Measurements from ENCODE around the gene SBF2.
A peak's percentile ranks its signal among the peaks of the same experiment; 100 is the strongest.

The SBF2 gene

DNA sequence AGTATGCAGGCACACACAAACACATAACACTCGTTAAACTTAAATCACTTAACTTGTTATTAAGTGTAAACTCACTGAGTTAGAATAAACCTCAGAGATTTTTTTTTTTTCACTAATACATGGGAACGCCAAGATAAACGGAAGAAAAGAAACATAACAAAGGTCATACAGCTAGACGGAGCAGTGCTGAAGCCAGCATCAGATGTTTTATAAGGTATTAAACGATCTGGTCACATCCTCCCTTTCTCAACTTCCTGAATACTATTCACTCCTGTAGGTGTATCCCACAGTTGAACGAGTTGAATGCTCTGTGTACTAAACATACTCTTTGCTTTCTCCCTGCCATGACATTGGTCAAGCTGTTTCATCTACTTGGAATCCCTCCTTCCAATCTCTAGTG lies 418.2 kb downstream of the SBF2 start:
- DNase-seq, result no peak

DNA sequence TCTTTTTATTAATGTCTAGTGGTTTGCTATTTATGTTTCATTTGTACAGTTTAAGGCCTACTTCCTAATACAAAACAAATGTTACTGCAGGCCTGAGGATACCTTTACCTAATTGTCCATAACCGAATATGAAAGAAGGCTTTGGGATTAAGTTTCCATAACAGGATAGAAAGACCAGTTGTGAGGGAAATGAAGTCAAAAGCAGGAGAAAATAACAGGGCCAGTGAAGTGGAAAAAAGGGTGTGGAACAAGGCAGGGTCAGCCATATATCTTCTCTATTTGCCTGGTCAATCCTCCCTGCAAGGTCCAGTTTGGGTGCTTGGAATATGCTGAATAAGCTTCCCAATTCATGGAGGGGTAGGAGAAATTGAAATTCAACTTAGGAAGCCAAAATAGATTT lies 418.6 kb downstream of the SBF2 start:
- DNase-seq, result no peak

DNA sequence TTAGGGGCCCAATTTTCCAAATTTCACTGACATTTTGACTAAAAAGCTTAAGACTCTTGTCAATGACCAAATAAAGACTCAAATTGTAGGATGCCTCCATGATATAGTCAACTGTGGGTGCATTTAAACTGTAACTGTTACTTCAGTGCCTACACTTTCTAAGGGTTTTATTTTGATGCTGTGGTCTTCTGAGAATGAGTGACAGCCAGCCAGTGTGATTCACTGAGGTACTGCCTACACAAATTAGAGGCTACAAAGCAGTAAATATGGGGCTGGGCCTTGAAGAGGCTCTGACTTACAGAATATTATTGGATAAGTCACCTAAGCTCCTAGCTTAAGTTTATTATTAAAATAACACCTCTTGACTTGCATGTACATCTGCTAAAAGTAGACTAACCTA lies 419.6 kb downstream of the SBF2 start:
- no peak for DNase-seq

DNA sequence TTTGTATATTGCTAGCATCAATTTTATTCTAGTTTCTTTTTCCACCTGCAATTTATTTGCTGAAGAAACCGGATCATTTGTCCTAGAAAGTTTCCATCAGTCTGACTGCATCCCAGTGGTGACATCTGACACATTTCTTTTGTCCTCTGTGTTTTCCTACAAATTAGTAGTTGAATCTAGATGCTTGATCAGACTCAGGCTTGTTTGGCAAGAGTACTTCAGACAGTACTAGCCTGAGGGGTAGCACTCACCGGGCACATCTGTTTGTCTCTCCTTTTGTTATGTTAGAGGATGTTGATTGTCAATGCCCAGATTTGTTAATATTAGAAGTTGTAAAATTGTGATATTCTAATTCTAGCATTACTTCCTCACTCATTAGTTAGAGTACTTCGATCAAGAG lies 425.4 kb downstream of the SBF2 start:
- DNase-seq, result no peak

DNA sequence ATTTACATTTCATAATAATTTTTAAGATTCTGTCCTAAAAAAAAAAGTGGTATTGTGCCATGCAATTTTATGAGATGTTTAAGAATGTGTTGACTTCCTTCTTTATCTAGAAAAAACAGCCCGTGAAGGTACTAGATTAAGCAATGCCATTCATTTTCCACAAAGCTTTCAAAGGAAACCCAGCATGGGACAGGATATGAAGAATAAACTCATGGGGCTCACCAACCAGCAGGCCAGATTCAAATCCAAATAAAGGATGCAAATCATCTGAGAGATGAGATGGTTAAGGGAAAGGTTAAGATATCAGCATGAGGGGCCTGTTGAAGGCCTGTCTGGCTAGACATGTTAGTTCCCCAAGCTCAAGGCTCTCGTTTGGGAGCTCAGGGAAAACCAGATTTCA lies 431.0 kb downstream of the SBF2 start:
- DNase-seq, result no peak

DNA sequence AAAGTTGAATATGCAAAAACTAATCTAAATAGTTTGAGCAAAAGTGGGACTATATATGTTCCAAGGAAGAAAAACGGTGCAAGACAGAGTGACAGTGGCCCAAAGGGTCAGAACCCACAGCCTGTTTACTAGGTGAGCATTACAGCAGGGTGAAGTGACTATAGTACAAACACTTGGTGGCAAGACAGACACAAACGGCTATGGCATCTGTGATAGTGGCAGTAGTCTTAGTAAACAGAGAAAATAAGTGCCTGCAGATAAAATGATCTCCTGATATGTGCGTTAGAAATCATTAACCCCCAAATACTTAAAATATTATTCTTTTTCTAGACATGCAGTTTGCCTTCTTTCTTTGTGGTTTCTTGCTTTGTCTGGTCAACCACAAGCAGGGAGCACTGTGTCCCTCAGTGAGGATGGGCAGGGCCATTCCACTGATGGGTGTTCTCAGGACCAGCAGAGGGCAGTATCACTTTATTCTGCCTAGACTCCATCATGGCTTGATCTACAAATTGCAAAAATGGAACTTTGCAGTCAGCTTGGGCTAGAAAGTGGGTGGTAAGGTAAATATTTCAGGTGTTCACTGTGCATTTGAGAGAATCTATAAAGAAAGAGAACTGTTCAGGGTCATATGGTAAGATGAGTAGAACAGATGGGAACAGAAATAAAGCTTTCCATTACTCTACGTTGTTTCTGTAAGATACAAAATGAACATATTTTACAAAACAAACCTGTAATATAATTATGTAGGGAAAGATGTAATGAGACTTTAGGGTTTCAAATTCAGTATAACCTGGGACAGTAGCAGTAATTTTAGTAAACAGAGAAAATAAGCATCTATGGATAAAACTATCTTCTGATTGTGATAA lies 431.9 kb downstream of the SBF2 start:
- DNase-seq, result peak; percentile 9

DNA sequence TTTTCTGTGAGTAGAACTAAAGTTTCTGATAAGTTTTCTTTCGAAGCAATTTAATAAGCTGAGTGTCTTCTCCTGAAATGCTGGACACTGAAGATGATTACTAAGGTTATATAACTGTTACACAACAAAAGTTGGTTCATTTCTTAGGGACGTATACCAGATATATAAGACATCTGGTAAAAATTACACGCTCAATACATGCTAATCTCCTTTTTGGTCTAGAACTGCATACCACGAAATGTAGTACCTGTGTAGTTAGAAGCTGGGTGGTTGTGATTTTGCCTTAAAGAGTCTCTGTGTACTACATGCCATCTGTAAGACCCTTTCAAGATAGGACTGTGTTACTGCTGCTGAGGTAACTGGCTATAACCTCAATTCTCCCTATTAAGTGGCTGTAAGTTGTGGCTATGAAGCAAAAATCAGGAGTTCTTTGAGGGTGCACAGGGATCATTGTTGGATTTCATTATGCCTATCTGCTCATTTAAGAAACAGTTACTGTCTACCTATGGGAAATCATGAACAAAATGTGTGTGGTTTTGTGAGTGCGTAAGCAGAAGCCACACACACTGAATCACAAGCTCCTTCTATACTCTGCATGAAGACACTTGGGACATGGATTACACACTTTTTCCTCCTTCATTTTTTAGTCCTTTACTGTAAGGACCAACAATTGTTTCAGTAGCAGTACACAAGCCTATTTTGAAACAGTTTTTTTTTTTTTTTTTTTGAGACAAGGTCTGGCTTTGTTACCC lies 434.3 kb downstream of the SBF2 start:
- DNase-seq, result no peak

DNA sequence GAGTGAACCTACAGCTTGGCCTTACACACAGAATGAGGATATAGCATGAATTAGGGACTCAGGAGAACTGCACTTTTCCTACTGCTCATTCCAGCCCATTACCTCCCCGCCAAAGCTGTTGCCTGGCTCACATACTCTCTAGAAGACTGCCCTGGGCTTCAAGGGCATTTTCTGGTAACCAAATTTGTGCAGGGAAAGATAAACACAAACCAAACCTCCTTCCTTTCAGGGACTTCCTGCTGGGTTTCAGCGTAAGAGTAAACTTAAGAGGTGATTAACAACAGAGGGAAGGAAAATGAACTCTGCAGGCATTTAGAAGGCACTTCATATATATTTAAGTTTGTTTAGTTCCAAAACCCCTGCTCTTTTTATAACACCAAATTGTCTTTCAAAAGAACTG lies 435.2 kb downstream of the SBF2 start:
- no peak for DNase-seq

DNA sequence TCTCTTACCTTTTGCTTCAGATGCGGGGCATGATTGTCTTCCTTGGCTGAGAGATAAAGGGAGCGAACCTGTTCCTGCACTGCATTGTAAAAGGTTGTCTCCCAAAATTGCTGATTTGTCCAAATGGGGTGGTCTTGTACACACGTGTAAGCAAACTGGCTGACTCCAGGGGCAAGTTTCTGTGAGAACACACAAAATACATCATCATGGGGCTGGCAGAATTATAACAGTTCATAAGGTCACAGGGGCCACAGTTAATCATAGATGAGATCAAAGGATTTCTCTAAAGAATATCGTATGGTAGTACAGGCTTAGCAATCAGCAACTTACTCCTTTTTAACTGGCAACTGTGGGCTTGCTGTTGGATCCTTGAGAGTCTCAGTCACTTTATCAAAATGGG lies 435.8 kb downstream of the SBF2 start:
- DNase-seq, result no peak

DNA sequence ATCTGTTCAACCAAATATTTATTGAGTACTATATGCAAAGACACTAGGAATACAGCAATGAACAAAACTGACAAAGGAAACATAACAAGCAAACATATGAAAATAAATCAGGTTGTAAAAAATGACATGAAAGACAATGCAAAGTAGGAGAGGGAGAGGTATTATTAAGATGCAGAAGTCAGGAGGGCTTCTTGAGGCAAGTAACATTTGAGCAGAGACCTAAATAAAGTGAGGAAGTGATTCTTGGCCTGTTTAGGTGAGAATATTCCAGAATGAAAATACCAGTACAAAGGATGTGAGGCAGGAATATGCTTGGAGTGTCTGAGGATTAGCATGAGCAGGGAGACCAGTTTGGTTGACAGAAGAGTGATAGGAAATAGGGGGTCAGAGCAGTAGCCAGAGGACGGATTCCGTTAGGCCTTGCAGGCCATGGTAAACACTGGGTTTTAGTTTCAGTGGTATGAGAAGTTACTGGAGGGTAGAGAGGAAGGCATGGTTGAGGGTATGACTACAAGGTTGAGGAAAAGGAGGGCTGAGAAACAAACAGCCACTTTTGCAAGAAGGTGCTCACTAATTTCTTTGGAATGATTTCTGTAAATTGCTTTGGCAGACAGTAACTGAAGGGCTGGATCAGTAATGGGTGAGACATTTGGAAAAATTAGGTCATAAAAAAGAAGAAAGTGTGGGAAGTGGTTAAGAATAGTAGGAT lies 438.3 kb downstream of the SBF2 start:
- DNase-seq, result no peak

DNA sequence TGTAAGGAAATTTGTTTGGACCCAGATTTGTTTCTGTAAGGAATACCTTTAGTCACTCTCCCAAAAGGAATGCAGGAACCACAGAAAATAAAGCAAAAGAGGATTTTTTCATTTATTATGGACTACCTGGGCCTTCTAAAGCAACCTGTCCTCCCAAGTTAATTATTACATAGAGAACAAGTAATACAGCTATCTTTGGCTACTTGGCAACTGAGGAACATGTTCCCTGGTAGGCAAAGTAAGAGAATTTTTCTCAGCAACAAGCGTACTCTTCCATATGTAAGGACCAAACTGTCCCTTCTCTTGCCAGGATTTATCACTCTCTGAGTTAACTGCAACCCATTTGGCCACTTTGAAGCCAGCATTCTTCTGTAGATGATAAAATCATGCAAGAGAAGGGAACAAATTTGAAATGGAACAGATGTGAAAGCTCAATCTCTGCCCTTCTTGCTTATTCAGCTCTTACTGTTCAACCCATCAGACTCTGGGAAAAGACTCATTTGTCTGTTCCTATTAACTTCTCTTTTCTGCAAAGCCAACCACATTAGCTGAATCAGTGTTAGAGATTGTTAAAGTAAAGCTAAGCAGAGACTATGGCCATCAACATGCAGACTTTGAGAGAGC lies 440.0 kb downstream of the SBF2 start:
- DNase-seq, result no peak

DNA sequence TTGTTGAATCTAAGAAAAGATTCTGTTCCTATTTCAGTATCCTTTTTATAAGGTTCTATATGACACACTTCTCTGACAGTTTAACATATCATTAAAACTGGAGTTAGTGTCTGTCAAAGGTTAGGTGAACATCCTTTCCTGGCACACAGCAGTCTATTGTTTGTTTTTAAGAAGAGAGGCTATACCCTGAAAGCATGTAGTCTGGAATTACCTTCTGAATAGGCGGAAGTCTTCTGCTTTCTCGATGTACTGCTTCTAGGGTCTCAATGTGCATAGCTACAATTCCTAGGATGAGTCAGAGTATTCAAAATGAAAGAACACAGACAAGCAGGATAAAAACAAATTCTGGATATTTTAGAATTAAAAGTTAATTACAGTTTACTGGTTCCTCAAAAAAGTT lies 441.6 kb downstream of the SBF2 start:
- DNase-seq, result no peak

DNA sequence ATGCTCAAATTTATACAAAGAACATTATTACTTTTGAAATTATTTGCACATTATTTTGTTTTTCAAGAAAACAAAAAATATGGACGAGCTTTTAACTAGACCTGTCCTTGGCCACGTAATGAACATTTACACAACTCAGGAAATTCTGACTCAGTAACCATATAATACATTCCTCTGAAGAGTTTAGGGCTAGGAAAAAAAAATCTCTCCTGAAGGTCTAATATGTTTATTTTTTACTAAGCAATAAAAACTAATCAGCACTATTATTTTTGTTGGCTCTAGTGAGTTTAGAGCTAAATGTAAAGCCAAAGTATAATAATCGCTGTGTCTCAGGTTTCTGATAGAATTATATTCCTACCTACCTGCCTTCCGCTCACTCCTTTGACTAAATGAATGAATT lies 442.7 kb downstream of the SBF2 start:
- no peak for DNase-seq

DNA sequence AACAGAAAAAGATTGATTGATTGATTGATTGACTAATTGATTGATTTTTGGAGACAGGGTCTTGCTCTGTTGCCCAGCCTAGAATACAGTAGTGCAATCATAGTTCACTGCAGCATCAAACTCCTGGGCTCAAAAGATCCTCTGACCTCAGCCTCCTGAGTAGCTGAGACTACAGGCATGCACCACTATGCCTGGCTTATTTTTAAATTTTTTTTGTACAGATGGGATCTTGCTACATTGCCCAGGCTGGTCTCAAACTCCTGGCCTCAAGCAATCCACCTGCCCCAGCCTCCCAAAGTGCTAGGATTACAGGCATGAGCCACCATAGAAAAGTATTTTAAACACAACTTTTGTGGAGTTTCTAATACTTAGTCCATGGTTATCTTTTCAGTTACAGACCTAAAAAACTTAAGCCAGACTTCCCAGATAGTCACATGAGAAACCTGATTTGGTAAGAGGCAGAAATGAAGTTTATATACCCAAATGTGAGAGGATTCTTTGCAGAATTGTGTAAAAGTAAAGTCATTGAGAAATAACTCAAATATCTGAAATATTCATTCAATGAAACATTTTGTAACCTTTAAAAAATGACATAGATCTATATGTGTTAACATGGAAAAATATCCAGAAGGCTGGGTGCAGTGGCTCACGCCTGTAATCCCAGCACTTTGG lies 443.7 kb downstream of the SBF2 start:
- DNase-seq, result no peak

DNA sequence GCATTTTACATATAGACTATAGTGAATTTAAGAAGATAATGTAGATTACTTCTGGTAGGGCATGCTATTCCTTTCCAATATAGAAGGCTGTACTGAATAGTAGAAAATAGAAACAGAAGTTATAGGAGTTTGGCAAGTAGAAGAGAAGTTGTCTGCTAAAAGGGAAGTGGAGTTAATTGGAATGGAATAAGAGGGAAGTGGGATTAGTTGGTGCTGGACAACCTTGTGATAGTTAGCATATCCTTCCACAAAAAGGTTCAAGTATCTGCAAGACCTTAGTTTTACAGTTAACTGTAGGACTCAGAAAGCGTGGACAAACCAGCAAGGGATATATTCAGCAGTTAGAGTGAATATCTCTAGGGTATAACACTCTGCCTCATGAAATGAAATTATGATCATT lies 444.6 kb downstream of the SBF2 start:
- DNase-seq, result no peak

DNA sequence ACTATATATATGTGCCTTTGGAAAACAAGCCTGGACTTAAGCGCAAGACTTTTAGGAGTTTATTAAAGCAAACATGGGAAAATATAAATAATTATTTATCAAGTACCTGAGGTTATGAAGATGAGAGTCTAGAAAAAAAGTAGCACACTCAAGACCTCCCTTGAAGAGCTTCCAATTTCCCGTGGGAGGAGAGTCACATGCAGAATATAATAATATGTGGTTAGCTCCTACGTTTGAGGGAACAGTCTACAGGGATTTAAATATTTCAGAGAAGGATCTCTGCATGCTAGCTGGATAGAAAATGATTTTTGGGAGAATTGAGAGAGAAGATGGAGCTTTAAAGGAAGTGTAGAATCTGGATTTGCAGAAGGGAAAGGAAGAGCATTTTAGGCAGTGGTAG lies 446.4 kb downstream of the SBF2 start:
- DNase-seq, result no peak

DNA sequence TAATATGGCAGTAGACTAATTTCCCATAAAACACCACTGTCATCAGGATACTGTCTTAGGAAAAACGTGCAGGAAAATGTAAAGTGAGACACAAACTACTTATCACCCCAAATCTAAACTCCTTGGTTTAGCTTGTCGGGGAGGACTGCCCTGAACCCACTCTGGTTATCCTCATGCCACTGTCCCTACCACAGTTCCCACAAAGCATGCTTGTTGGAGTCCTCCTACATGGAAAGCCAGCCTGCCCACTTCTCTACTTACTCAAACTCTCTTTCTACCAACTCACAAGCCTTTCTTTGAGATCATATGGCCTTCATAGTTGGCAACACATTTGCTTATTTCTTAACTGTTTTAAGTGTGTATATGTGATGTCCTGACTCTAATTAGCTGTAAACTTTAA lies 451.1 kb downstream of the SBF2 start:
- DNase-seq, result no peak

DNA sequence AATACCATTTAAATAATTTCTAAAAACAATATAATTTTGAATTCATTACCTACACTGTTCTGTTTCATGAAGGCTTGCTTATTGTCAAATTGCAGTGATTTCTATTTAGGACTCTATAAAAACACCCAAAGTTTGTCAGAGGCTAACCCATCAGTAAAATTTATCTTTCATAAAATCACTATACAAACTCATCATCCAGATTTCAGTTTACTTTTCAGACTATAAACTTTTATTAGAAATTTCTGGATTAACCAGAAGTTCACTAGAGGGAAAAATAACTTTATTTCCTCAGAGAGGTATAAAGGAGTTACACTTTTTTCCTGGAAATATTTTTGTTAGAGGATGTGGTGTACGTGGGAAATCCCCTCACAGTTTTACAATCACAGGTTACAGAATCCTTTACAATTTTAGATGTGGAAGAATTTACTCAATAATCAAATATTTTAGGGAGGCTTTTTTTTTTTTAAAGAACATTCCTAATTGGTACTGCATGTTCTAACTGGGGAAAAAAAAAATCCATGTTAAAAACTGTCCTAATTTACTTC lies 453.5 kb downstream of the SBF2 start:
- no peak for DNase-seq

DNA sequence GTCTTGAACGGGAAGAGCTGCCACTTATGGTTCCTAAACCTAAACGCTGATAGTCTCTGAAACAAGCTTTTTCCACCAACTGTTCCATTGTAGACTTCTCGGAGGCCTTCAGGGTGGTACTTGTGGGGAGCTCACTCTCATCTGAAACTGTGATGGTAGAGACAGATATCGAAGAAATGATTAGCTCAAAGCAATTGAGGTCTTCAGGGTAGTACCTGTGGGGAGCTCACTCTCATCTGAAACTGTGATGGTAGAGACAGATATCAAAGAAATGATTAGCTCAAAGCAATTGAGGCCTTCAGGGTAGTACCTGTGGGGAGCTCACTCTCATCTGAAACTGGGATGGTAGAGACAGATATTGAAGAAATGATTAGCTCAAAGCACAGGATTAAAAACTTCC lies 454.5 kb downstream of the SBF2 start:
- no peak for DNase-seq

DNA sequence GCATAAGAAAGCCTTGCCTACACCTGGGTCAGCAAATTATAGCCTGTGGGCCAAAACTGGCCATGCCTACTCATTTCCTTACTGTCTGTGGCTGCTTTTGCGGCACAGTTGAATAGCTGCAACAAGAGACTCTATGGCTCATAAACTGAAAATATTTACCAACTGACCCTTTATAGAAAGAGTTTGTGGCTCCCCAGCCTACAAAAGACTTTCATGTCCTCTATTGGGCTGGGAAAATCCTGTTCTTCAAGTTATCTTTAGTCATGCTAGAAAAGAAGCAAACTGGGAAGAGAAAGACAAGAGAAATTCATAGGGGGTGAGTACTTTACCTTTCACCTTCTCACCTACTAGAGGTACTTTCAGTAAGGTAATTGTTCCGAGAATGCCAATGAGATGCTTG lies 455.1 kb downstream of the SBF2 start:
- no peak for DNase-seq

DNA sequence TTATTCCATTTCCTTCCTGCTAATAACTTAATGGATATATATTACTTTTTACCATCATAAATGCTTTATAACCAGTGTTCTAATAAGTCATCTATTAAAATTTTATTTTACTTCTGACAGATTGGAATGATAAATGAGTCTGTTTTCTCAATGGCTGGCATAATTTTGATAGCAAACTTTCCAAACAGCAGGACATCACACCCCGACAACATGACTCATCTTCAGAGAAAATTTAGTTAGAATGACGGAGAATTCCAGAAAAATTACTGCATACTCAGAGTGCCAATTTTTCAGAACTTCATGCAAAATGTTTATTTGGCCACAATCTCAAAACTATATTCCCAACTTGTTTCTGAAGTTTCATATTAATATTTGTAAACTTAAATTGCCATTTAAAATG lies 455.8 kb downstream of the SBF2 start:
- no peak for DNase-seq

DNA sequence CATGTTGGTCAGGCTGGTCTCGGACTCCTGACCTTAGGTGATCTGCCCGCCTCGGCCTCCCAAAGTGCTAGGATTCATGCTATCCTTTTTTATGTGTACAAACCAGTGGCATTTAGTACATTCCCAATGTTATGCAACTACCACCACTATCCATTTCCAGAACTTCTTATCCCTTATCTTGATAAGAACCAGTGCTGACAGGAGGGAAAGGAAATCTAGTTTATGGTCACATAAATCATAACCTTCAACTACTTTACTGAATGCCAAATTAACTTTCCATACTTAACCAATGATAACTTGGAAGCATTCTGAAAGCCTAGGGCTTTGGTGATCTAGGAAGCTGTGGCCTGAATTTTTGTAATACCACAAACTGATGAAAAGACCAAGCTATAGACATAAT lies 459.7 kb downstream of the SBF2 start:
- no peak for DNase-seq

DNA sequence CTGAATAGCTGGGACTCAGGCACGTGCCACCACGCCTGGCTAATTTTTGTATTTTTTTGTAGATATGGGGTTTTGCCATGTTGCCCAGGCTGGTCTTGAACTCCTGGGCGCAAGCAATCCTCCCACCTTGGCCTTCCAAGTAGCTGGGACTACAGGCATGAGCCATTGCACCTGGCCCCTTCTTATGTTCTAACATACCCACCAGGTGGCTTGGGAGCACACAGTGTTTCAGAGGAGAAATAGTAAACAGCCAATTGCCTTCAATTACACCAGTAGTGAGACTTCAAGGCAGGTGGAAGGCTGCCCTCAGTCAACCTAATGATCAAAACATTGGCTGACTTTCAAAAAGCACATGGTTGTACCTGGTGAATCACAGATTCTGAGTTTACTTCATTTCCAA lies 462.9 kb downstream of the SBF2 start:
- no peak for DNase-seq
